ENCODE measurements around the gene C3AR1. TPM values are rescaled to one million over a fixed set of nuclear protein-coding genes. Genes with fewer than 3 reads are reported as not detected.

The C3AR1 gene
- total and polyA plus RNA-seq, 2 of the 13 experiments (the other 11 are each of a cell fraction or from before 2014, with no cell fraction given) = not detected

DNA sequence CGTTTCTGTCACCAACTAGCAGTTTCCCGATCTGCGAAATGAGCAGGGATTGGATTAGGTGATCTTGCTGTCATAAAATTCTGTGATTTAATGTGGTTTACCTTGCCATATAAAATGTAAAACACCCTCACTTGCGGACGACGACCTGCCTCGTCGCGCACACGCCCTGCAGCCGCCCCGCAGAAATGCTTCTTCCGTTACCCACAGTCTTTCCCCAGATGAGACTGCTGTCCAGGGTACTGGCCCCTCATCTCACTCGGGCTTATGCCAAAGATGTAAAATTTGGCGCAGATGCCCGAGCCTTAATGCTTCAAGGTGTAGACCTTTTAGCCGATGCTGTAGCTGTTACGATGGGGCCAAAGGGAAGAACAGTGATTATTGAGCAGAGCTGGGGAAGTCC is 51.3 kb downstream of the C3AR1 start:
- POLR2A ChIA-PET = no interaction called here
- no peak overlapping the region for H3K4me3 ChIP-seq (replicated peaks in 1 of 3; ENCODE audit: insufficient read depth in 1 of 3, low read depth in 2 of 3, low read length in 3 of 3)
- ATAC-seq = no peak
- CTCF ChIA-PET (ENCODE audit: low intra/inter-chr PET ratio, low total read pairs) = no interaction called here
- no TSS peak for BruUV-seq (replicated peaks)
- DNase-seq (ENCODE audit: low spot score) = no peak
- WGBS (ENCODE audit: low lambda C conversion rate) = 54% methylated on average over 18 of the region's 18 CpGs
- intact Hi-C loops (cut with micrococcal nuclease; ENCODE audit: unreplicated experiment) (no loop called here), in situ Hi-C loops (cut with HindIII; ENCODE audit: extremely low pct_ligation_motif_present, low pct_unique_long_range_greater_than_20kb) (no loop called here)
- peak; percentile 42 to 89 for TF ChIP-seq REST (IDR thresholded peaks at IDR 0.05; ENCODE audit: borderline replicate concordance in 1 of 2, low read depth in 1 of 2, low read length in 2 of 2)
- TF ChIP-seq CAMTA2 (CRISPR knock-in tag; IDR thresholded peaks at IDR 0.05; ENCODE audit: borderline replicate concordance) = no peak
- TF ChIP-seq MIER2 (CRISPR knock-in tag; IDR thresholded peaks at IDR 0.05) = peak; percentile 66; the same call in 1 of the 2 replicates
- H3K9ac ChIP-seq (ENCODE audit: insufficient read depth, low read depth, low read length) = no peak overlapping the region
- H3K36me3 ChIP-seq (replicated peaks in 1 of 2; ENCODE audit: control insufficient read depth in 1 of 2, insufficient read depth in 2 of 2, low read length in 2 of 2) = no peaks in the 10 kb centered on the region
- FAIRE-seq = no peak
- peaks cover 0 to 11% of the 10 kb centered on the region in 2 experiments; a peak in 1 of 5 replicates for H3K27me3 ChIP-seq (ENCODE audit: control insufficient read depth in 1 of 2, insufficient read depth in 2 of 2, low read length in 2 of 2)
- no peak overlapping the region for H3K27ac ChIP-seq (ENCODE audit: extremely low read length, insufficient read depth, low read length)
- peaks cover 6% of the 10 kb centered on the region for H3K4me1 ChIP-seq (ENCODE audit: insufficient read depth, low read length)
- H4K20me1 ChIP-seq (ENCODE audit: insufficient read depth, low read length) = no peaks in the 10 kb centered on the region
- H3K9me3 ChIP-seq (ENCODE audit: low read length) = no peaks in the 10 kb centered on the region
- H3K4me2 ChIP-seq (ENCODE audit: low read depth, low read length) = no peak overlapping the region
- H3K79me2 ChIP-seq (ENCODE audit: insufficient read depth, low read length) = no peaks in the 10 kb centered on the region
- no peak overlapping the region for H2AFZ ChIP-seq (ENCODE audit: low read length)

GRCh38 chr12:8012651-8013309 is 53.4 kb downstream of the C3AR1 start:
- ATAC-seq (no peak), DNase-seq (ENCODE audit: low spot score) (no peak), FAIRE-seq (no peak)
- Histone ChIP-seq H2AFZ (ENCODE audit: low read length) (no peak overlapping the region), H3K79me2 (ENCODE audit: insufficient read depth, low read length) (no peaks in the 10 kb centered on the region), H3K9ac (ENCODE audit: insufficient read depth, low read depth, low read length) (no peak overlapping the region), H3K4me1 (ENCODE audit: insufficient read depth, low read length) (no peaks in the 10 kb centered on the region), H3K27ac (ENCODE audit: extremely low read length, insufficient read depth, low read length) (no peak overlapping the region), H4K20me1 (ENCODE audit: insufficient read depth, low read length) (no peaks in the 10 kb centered on the region), H3K4me2 (ENCODE audit: low read depth, low read length) (no peak overlapping the region), H3K9me3 (ENCODE audit: low read length) (no peaks in the 10 kb centered on the region), H3K4me3 (replicated peaks in 1 of 3; ENCODE audit: insufficient read depth in 1 of 3, low read depth in 2 of 3, low read length in 3 of 3) (no peak overlapping the region), H3K27me3 (ENCODE audit: control insufficient read depth in 1 of 2, insufficient read depth in 2 of 2, low read length in 2 of 2) (no peaks in the 10 kb centered on the region), H3K36me3 (replicated peaks in 1 of 2; ENCODE audit: control insufficient read depth in 1 of 2, insufficient read depth in 2 of 2, low read length in 2 of 2) (no peaks in the 10 kb centered on the region)
- intact Hi-C loops (cut with micrococcal nuclease; ENCODE audit: unreplicated experiment) (no loop called here), in situ Hi-C loops (cut with HindIII; ENCODE audit: extremely low pct_ligation_motif_present, low pct_unique_long_range_greater_than_20kb) (no loop called here)
- WGBS (ENCODE audit: low lambda C conversion rate) = 48% methylated on average over 7 of the region's 7 CpGs
- TF ChIP-seq, protein P1, sequence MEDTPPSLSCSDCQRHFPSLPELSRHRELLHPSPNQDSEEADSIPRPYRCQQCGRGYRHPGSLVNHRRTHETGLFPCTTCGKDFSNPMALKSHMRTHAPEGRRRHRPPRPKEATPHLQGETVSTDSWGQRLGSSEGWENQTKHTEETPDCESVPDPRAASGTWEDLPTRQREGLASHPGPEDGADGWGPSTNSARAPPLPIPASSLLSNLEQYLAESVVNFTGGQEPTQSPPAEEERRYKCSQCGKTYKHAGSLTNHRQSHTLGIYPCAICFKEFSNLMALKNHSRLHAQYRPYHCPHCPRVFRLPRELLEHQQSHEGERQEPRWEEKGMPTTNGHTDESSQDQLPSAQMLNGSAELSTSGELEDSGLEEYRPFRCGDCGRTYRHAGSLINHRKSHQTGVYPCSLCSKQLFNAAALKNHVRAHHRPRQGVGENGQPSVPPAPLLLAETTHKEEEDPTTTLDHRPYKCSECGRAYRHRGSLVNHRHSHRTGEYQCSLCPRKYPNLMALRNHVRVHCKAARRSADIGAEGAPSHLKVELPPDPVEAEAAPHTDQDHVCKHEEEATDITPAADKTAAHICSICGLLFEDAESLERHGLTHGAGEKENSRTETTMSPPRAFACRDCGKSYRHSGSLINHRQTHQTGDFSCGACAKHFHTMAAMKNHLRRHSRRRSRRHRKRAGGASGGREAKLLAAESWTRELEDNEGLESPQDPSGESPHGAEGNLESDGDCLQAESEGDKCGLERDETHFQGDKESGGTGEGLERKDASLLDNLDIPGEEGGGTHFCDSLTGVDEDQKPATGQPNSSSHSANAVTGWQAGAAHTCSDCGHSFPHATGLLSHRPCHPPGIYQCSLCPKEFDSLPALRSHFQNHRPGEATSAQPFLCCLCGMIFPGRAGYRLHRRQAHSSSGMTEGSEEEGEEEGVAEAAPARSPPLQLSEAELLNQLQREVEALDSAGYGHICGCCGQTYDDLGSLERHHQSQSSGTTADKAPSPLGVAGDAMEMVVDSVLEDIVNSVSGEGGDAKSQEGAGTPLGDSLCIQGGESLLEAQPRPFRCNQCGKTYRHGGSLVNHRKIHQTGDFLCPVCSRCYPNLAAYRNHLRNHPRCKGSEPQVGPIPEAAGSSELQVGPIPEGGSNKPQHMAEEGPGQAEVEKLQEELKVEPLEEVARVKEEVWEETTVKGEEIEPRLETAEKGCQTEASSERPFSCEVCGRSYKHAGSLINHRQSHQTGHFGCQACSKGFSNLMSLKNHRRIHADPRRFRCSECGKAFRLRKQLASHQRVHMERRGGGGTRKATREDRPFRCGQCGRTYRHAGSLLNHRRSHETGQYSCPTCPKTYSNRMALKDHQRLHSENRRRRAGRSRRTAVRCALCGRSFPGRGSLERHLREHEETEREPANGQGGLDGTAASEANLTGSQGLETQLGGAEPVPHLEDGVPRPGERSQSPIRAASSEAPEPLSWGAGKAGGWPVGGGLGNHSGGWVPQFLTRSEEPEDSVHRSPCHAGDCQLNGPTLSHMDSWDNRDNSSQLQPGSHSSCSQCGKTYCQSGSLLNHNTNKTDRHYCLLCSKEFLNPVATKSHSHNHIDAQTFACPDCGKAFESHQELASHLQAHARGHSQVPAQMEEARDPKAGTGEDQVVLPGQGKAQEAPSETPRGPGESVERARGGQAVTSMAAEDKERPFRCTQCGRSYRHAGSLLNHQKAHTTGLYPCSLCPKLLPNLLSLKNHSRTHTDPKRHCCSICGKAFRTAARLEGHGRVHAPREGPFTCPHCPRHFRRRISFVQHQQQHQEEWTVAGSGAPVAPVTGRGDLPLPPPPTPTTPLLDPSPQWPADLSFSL (CRISPR knock-in tag; IDR thresholded peaks at IDR 0.05) = no peak
- ChIA-PET POLR2A (no interaction called here), CTCF (ENCODE audit: low intra/inter-chr PET ratio, low total read pairs) (no interaction called here)
- no TSS peak for BruUV-seq (replicated peaks)

Measured in HepG2 (cell line).